Liver (tissue), 9 donors: ENCODE results near the gene GATB. TPM values are rescaled to one million over a fixed set of nuclear protein-coding genes. Genes with fewer than 3 reads are reported as not detected.

Source experiments
- DNase-seq: peaks from one replicate; pipeline ENCODE4 v3.0.0-alpha.2; 2017; ENCODE audit warnings: low spot score
- H3K27ac ChIP-seq, 2 donors: one replicate each; pipeline ENCODE4 v1.7.0; 2013; ENCODE audit warnings: inconsistent platforms in 2 of 2, low read length in 2 of 2, control low read depth in 1 of 2, low read depth in 1 of 2, mild to moderate bottlenecking in 1 of 2
- H3K27me3 ChIP-seq, 4 donors: one replicate each; pipeline versions ENCODE4 v1.6.1 to v1.7.0; 2013; ENCODE audit warnings: low read length in 3 of 4, inconsistent platforms in 1 of 4, mild to moderate bottlenecking in 1 of 4, moderate library complexity in 1 of 4; ENCODE audit not compliant: control insufficient read depth in 4 of 4, insufficient read depth in 4 of 4
- H3K36me3 ChIP-seq, 4 donors: one replicate each; pipeline versions ENCODE4 v1.6.1 to v1.7.0; 2013; ENCODE audit warnings: low read length in 3 of 4, mild to moderate bottlenecking in 3 of 4, low read depth in 1 of 4, moderate library complexity in 1 of 4; ENCODE audit not compliant: control insufficient read depth in 4 of 4, insufficient read depth in 3 of 4
- H3K4me1 ChIP-seq, 4 donors: one replicate each; pipeline versions ENCODE4 v1.6.1 to v1.7.0; 2013; ENCODE audit warnings: low read length in 3 of 4, mild to moderate bottlenecking in 3 of 4, moderate library complexity in 1 of 4; ENCODE audit not compliant: control insufficient read depth in 4 of 4, insufficient read depth in 4 of 4
- H3K4me3 ChIP-seq, 3 donors: one replicate each; pipeline versions ENCODE4 v1.6.1 to v1.7.0; 2013; ENCODE audit warnings: low read length in 3 of 3, control low read depth in 1 of 3, low read depth in 1 of 3, mild to moderate bottlenecking in 1 of 3
- H3K9ac ChIP-seq, 2 donors: one replicate each; pipeline ENCODE4 v1.7.0; 2013; ENCODE audit warnings: low read length in 2 of 2, mild to moderate bottlenecking in 2 of 2, moderate library complexity in 2 of 2, control low read depth in 1 of 2, low read depth in 1 of 2
- H3K9me3 ChIP-seq, 4 donors: one replicate each; pipeline versions ENCODE4 v1.6.1 to v1.7.0; 2013; ENCODE audit warnings: low read length in 3 of 4; ENCODE audit not compliant: control insufficient read depth in 4 of 4
- ATF3 ChIP-seq: IDR thresholded peaks from 2 replicates; pipeline ENCODE4 v1.6.1; 2016; ENCODE audit warnings: antibody characterized with exemption
- CTCF ChIP-seq: fragments of 150-350 bp; IDR thresholded peaks from 2 replicates; pipeline ENCODE4 v1.5.1; 2017; ENCODE audit warnings: improper control_type of control experiment, low read depth, low read length; ENCODE audit not compliant: missing input control
- EGR1 ChIP-seq, 2 donors: IDR thresholded peaks; 2 replicates each; pipeline ENCODE4 v1.6.1; 2016 to 2018; ENCODE audit warnings: antibody characterized with exemption in 2 of 2, low read depth in 2 of 2
- FOXA1 ChIP-seq: IDR thresholded peaks from 2 replicates; pipeline ENCODE4 v1.6.1; 2016; ENCODE audit warnings: antibody characterized with exemption
- FOXA2 ChIP-seq: IDR thresholded peaks from 2 replicates; pipeline ENCODE4 v1.6.1; 2016; ENCODE audit warnings: antibody characterized with exemption
- GABPA ChIP-seq, 2 donors: IDR thresholded peaks in 1 of 2; conservative IDR thresholded peaks in 1 of 2; 2 replicates each; pipeline ENCODE4 v1.6.1; 2016; ENCODE audit warnings: antibody characterized with exemption in 2 of 2, mild to moderate bottlenecking in 1 of 2, moderate library complexity in 1 of 2
- HNF4G ChIP-seq: IDR thresholded peaks from 2 replicates; pipeline ENCODE4 v1.6.1; 2016; ENCODE audit warnings: antibody characterized with exemption
- JUND ChIP-seq, 2 donors: IDR thresholded peaks; 2 replicates each; pipeline ENCODE4 v1.6.1; 2016; ENCODE audit warnings: antibody characterized with exemption in 2 of 2
- MAX ChIP-seq: IDR thresholded peaks from 2 replicates; pipeline ENCODE4 v1.6.1; 2016; ENCODE audit warnings: antibody characterized with exemption
- NR2F2 ChIP-seq: IDR thresholded peaks from 2 replicates; pipeline ENCODE4 v1.6.1; 2016; ENCODE audit warnings: antibody characterized with exemption
- REST ChIP-seq: IDR thresholded peaks from 2 replicates; pipeline ENCODE4 v1.6.1; 2016; ENCODE audit warnings: antibody characterized with exemption, mild to moderate bottlenecking
- RXRA ChIP-seq, 2 donors: IDR thresholded peaks; 2 replicates each; pipeline ENCODE4 v1.6.1; 2017 to 2018; ENCODE audit warnings: antibody characterized with exemption in 2 of 2, mild to moderate bottlenecking in 1 of 2
- TAF1 ChIP-seq: conservative IDR thresholded peaks from 2 replicates; pipeline ENCODE4 v1.6.1; 2016; ENCODE audit warnings: antibody characterized with exemption, mild to moderate bottlenecking
- YY1 ChIP-seq: IDR thresholded peaks from 2 replicates; pipeline ENCODE4 v1.6.1; 2016; ENCODE audit warnings: antibody characterized with exemption, mild to moderate bottlenecking
- ZBTB33 ChIP-seq: IDR thresholded peaks from 2 replicates; pipeline ENCODE4 v1.6.1; 2016; ENCODE audit warnings: antibody characterized with exemption
- WGBS: extraction: QIAGEN DNeasy Blood & Tissue Kit; methylation state at CpG from one replicate; pipeline ENCODE4 v1.1.7; 2013; 5-methylcytosine and 5-hydroxymethylcytosine counted together
- polyA plus RNA-seq, 2 donors: library from polyadenylated mRNA; stranded (reverse) in 1 of 2; unstranded in 1 of 2; fragments of 200-250 nt in 1 of 2; fragments of >200 nt in 1 of 2; fragmentation: Nextera tagmentation in 1 of 2; extraction: Ambion mirVana in 1 of 2; gene quantifications; one replicate each; pipeline versions ENCODE4 v1.2.1 to v1.2.3, GENCODE V29; 2013 to 2015
- total RNA-seq, 2 donors: library from RNA; depleted of rRNA; stranded (reverse); fragments of >200 nt; gene quantifications; one replicate each; pipeline ENCODE4 v1.2.3, GENCODE V29; 2014
- donor health status: healthy.
- donor health status: healthy.
- donor health status: healthy.
- donor health status: healthy.
- donor health status: healthy.

GATB gene
- total and polyA plus RNA-seq, 4 donors, result 10.4 to 17.3 (median 12.5) TPM

- WGBS, result 93% methylated on average over 8 of the region's 8 CpGs
- no peak for TF ChIP-seq GABPA (IDR thresholded peaks at IDR 0.05 in 1 of 2, conservative IDR thresholded peaks at IDR 0.05 in 1 of 2)
- TF ChIP-seq TAF1, result no peak
- no peak for TF ChIP-seq NR2F2
- TF ChIP-seq MAX, result no peak
- no peak for TF ChIP-seq FOXA1
- TF ChIP-seq YY1, result no peak
- TF ChIP-seq ZBTB33, result no peak
- TF ChIP-seq RXRA (IDR thresholded peaks at IDR 0.05), result no peak
- no peaks in the 10 kb centered on the region for H3K27me3 ChIP-seq
- H3K27ac ChIP-seq, result no peak overlapping the region
- DNase-seq, result peak; percentile 64
- no peaks in the 10 kb centered on the region for H3K9me3 ChIP-seq
- H3K36me3 ChIP-seq, result peaks cover 0 to 6% (median 0%) of the 10 kb centered on the region in 4 donors
- H3K4me3 ChIP-seq, result no peak overlapping the region
- H3K4me1 ChIP-seq, result no peaks in the 10 kb centered on the region
- no peak overlapping the region for H3K9ac ChIP-seq
These were observed 81.6 kb downstream of the GATB start for GRCh38 chr4:151679231-151679630.

GRCh38 chr4:151678048-151678872, 82.5 kb downstream of the GATB start:
- Histone ChIP-seq H3K9me3 (no peaks in the 10 kb centered on the region), H3K27ac (no peak overlapping the region), H3K4me3 (no peak overlapping the region), H3K9ac (no peak overlapping the region), H3K27me3 (no peaks in the 10 kb centered on the region), H3K4me1 (no peaks in the 10 kb centered on the region), H3K36me3 (peaks cover 0 to 6% (median 0%) of the 10 kb centered on the region in 4 donors)
- no peak for TF ChIP-seq EGR1 (IDR thresholded peaks at IDR 0.05; ENCODE audit: low read depth in 2 of 2)
- no peak for TF ChIP-seq FOXA2
- TF ChIP-seq REST, result no peak
- TF ChIP-seq FOXA1, result no peak
- TF ChIP-seq YY1, result no peak
- no peak for TF ChIP-seq TAF1
- no peak for TF ChIP-seq CTCF
- TF ChIP-seq HNF4G, result no peak
- TF ChIP-seq JUND (IDR thresholded peaks at IDR 0.05), result no peak
- no peak for TF ChIP-seq ATF3
- no peak for TF ChIP-seq NR2F2
- DNase-seq, result no peak
- WGBS, result 81% methylated on average over 14 of the region's 14 CpGs
